Mesendoderm (in vitro differentiated cells): ENCODE data around the gene HORMAD2.

Experiments
- DNase-seq: peaks from one replicate; pipeline ENCODE4 v3.0.0; 2013
- H2AK5ac ChIP-seq: 2 replicates; pipeline ENCODE4 v1.6.1; 2013; ENCODE audit warnings: low read length, inconsistent platforms
- H2BK120ac ChIP-seq: 2 replicates; pipeline ENCODE4 v1.6.1; 2013; ENCODE audit warnings: low read depth, mild to moderate bottlenecking, low read length, moderate library complexity, mixed read lengths
- H2BK15ac ChIP-seq: replicated peaks from 2 replicates; pipeline ENCODE4 v1.6.1; 2013; ENCODE audit warnings: low read depth, mild to moderate bottlenecking, moderate library complexity
- H2BK5ac ChIP-seq: 2 replicates; pipeline ENCODE4 v1.6.1; 2013; ENCODE audit warnings: low read length, inconsistent platforms
- H3K18ac ChIP-seq: 2 replicates; pipeline ENCODE4 v1.6.1; 2013; ENCODE audit warnings: mild to moderate bottlenecking, low read length, mixed read lengths
- H3K23ac ChIP-seq: one replicate; pipeline ENCODE4 v1.6.1; 2013; ENCODE audit warnings: low read length
- H3K27ac ChIP-seq: 2 replicates; pipeline ENCODE4 v1.5.1; 2013; ENCODE audit warnings: low read depth, mild to moderate bottlenecking, inconsistent platforms, low read length, moderate library complexity
- H3K27me3 ChIP-seq: 2 replicates; pipeline ENCODE4 v1.6.1; 2013; ENCODE audit warnings: low read length, control low read depth, mild to moderate bottlenecking, inconsistent platforms; ENCODE audit not compliant: insufficient read depth, poor library complexity
- H3K36me3 ChIP-seq: 2 replicates; pipeline ENCODE4 v1.6.1; 2013; ENCODE audit warnings: low read length, inconsistent platforms; ENCODE audit not compliant: control insufficient read depth, insufficient read depth
- H3K4ac ChIP-seq: one replicate; pipeline ENCODE4 v1.6.1; 2013; ENCODE audit warnings: low read depth, mild to moderate bottlenecking, low read length, moderate library complexity
- H3K4me1 ChIP-seq: 2 replicates; pipeline ENCODE4 v1.6.1; 2013; ENCODE audit warnings: low read depth, low read length, inconsistent platforms; ENCODE audit not compliant: control insufficient read depth
- H3K4me2 ChIP-seq: 2 replicates; pipeline ENCODE4 v1.6.1; 2013; ENCODE audit warnings: low read length
- H3K4me3 ChIP-seq: 2 replicates; pipeline ENCODE4 v1.5.1; 2013; ENCODE audit warnings: mild to moderate bottlenecking, low read length
- H3K56ac ChIP-seq: one replicate; pipeline ENCODE4 v1.6.1; 2013; ENCODE audit warnings: low read length
- H3K79me1 ChIP-seq: 2 replicates; pipeline ENCODE4 v1.6.1; 2013; ENCODE audit warnings: low read length, inconsistent platforms
- H3K79me2 ChIP-seq: 2 replicates; pipeline ENCODE4 v1.6.1; 2013; ENCODE audit warnings: mild to moderate bottlenecking, low read length; ENCODE audit not compliant: control insufficient read depth, insufficient read depth
- H3K9ac ChIP-seq: 2 replicates; pipeline ENCODE4 v1.6.1; 2013; ENCODE audit warnings: low read length, inconsistent platforms
- H4K5ac ChIP-seq: one replicate; pipeline ENCODE4 v1.6.1; 2013; ENCODE audit warnings: low read length
- H4K8ac ChIP-seq: one replicate; pipeline ENCODE4 v1.6.1; 2013; ENCODE audit warnings: low read depth, mild to moderate bottlenecking, control low read depth, low read length, moderate library complexity
- WGBS: extraction: QIAGEN DNeasy Blood & Tissue Kit; methylation state at CpG from one replicate; pipeline ENCODE4 v1.1.7; 2013; ENCODE audit warnings: low lambda C conversion rate, missing lambda C conversion rate; ENCODE audit not compliant: insufficient coverage; ENCODE audit errors: extremely low coverage; 5-methylcytosine and 5-hydroxymethylcytosine counted together

The HORMAD2 gene

GRCh38 chr22:30196141-30196879 lies 116.0 kb downstream of the HORMAD2 start:
- Histone ChIP-seq H4K8ac (no peak overlapping the region), H3K36me3 (no peaks in the 10 kb centered on the region), H3K27ac (peak overlapping the region; percentile 70), H2AK5ac (no peak overlapping the region), H2BK5ac (peak overlapping the region; percentile 1), H4K5ac (peak overlapping the region; percentile 77), H3K79me1 (no peaks in the 10 kb centered on the region), H3K27me3 (no peaks in the 10 kb centered on the region), H3K9ac (no peak overlapping the region), H3K4me2 (peak overlapping the region; percentile 13), H3K79me2 (no peaks in the 10 kb centered on the region), H3K4ac (peak overlapping the region; percentile 66), H3K4me1 (peaks cover 6% of the 10 kb centered on the region), H2BK15ac (no peak overlapping the region), H3K23ac (no peak overlapping the region), H3K56ac (peak overlapping the region; percentile 28), H2BK120ac (no peak overlapping the region), H3K18ac (peak overlapping the region; percentile 19), H3K4me3 (no peak overlapping the region)
- peak; percentile 99 for DNase-seq
- WGBS, result no CpG with 5 or more reads among the region's 11 CpGs

GRCh38 chr22:30196880-30197336 lies 116.6 kb downstream of the HORMAD2 start:
- Histone ChIP-seq H3K4ac (no peak overlapping the region), H3K27ac (peak overlapping the region; percentile 70)

GRCh38 chr22:30197389-30197788 lies 117.1 kb downstream of the HORMAD2 start:
- H3K27ac ChIP-seq, result peak overlapping the region; percentile 63
- no peak overlapping the region for H2BK5ac ChIP-seq
- H3K4me1 ChIP-seq, result peaks cover 6% of the 10 kb centered on the region
- no peak overlapping the region for H4K5ac ChIP-seq
- H2AK5ac ChIP-seq, result no peak overlapping the region
- no peak overlapping the region for H4K8ac ChIP-seq
- peak overlapping the region; percentile 8 for H2BK15ac ChIP-seq
- H3K36me3 ChIP-seq, result no peaks in the 10 kb centered on the region
- no peaks in the 10 kb centered on the region for H3K27me3 ChIP-seq
- no peaks in the 10 kb centered on the region for H3K79me1 ChIP-seq
- no peak overlapping the region for H3K4ac ChIP-seq
- DNase-seq, result no peak
- H3K4me3 ChIP-seq, result no peak overlapping the region
- no peak overlapping the region for H3K9ac ChIP-seq
- H3K18ac ChIP-seq, result no peak overlapping the region
- no peak overlapping the region for H3K56ac ChIP-seq
- peak overlapping the region; percentile 82 for H2BK120ac ChIP-seq
- H3K23ac ChIP-seq, result no peak overlapping the region
- H3K4me2 ChIP-seq, result no peak overlapping the region
- no peaks in the 10 kb centered on the region for H3K79me2 ChIP-seq

More at GRCh38 chr22:30196880-30197336, 116.6 kb downstream of the HORMAD2 start:
- H3K79me2 ChIP-seq, result no peaks in the 10 kb centered on the region
- H2AK5ac ChIP-seq, result no peak overlapping the region
- H3K4me3 ChIP-seq, result no peak overlapping the region
- no peak overlapping the region for H3K9ac ChIP-seq
- no peak overlapping the region for H4K8ac ChIP-seq
- DNase-seq, result no peak
- peak overlapping the region; percentile 65 for H3K18ac ChIP-seq
- no peaks in the 10 kb centered on the region for H3K27me3 ChIP-seq
- no CpG with 5 or more reads among the region's 2 CpGs for WGBS
- H3K23ac ChIP-seq, result no peak overlapping the region
- peaks cover 6% of the 10 kb centered on the region for H3K4me1 ChIP-seq
- H4K5ac ChIP-seq, result no peak overlapping the region
- peak overlapping the region; percentile 28 for H3K56ac ChIP-seq
- no peak overlapping the region for H2BK5ac ChIP-seq
- H2BK120ac ChIP-seq, result peak overlapping the region; percentile 82
- H3K4me2 ChIP-seq, result no peak overlapping the region
- H3K36me3 ChIP-seq, result no peaks in the 10 kb centered on the region
- H2BK15ac ChIP-seq, result peak overlapping the region; percentile 8
- no peaks in the 10 kb centered on the region for H3K79me1 ChIP-seq

GRCh38 chr22:30198152-30198825 lies 118.0 kb downstream of the HORMAD2 start:
- no peak overlapping the region for H2BK120ac ChIP-seq
- no peak overlapping the region for H2AK5ac ChIP-seq
- no peak overlapping the region for H3K18ac ChIP-seq
- no peak overlapping the region for H2BK15ac ChIP-seq
- H3K79me1 ChIP-seq, result no peaks in the 10 kb centered on the region
- no peak overlapping the region for H4K5ac ChIP-seq
- H3K79me2 ChIP-seq, result no peaks in the 10 kb centered on the region
- H3K9ac ChIP-seq, result no peak overlapping the region
- no CpG with 5 or more reads among the region's 5 CpGs for WGBS
- no peak overlapping the region for H3K4me3 ChIP-seq
- H3K27me3 ChIP-seq, result no peaks in the 10 kb centered on the region
- H3K4me1 ChIP-seq, result peaks cover 6% of the 10 kb centered on the region
- H3K4ac ChIP-seq, result no peak overlapping the region
- no peak overlapping the region for H3K23ac ChIP-seq
- H2BK5ac ChIP-seq, result no peak overlapping the region
- no peak for DNase-seq
- no peak overlapping the region for H3K27ac ChIP-seq
- no peaks in the 10 kb centered on the region for H3K36me3 ChIP-seq
- H3K4me2 ChIP-seq, result no peak overlapping the region
- no peak overlapping the region for H3K56ac ChIP-seq
- no peak overlapping the region for H4K8ac ChIP-seq

GRCh38 chr22:30198921-30199320 lies 118.7 kb downstream of the HORMAD2 start:
- no CpG with 5 or more reads among the region's 4 CpGs for WGBS
- Histone ChIP-seq H3K79me2 (no peaks in the 10 kb centered on the region), H3K4ac (no peak overlapping the region), H2BK15ac (no peak overlapping the region), H3K27ac (no peak overlapping the region), H3K18ac (no peak overlapping the region), H2BK120ac (no peak overlapping the region), H3K4me3 (no peak overlapping the region), H4K5ac (no peak overlapping the region), H3K27me3 (no peaks in the 10 kb centered on the region), H3K4me2 (no peak overlapping the region), H3K79me1 (no peaks in the 10 kb centered on the region), H3K36me3 (no peaks in the 10 kb centered on the region), H3K23ac (no peak overlapping the region), H3K4me1 (peaks cover 6% of the 10 kb centered on the region), H2AK5ac (no peak overlapping the region), H4K8ac (no peak overlapping the region), H3K56ac (no peak overlapping the region), H3K9ac (no peak overlapping the region), H2BK5ac (no peak overlapping the region)
- DNase-seq, result no peak
